HCT116 (cell line): ENCODE results near the gene REEP5. TPM values are rescaled to one million over a fixed set of nuclear protein-coding genes. Genes with fewer than 3 reads are reported as not detected.
A peak's percentile ranks its signal among the peaks of the same experiment; 100 is the strongest.
"Not testable (repeated sequence)": the region's sequence is repeated elsewhere in the genome, so short reads cannot be mapped to it uniquely, and the experiment has no call there.

Source experiments
- ATAC-seq: fragments of 200-7000 bp; cut with Tn5 transposase; 2 replicates; pipeline ENCODE4 v1.9.1; 2020; ENCODE audit warnings: mild to moderate bottlenecking, moderate library complexity
- BruUV-seq: library from RNA; stranded (reverse); fragments of 400-500 nt; replicated peaks from 2 replicates; lab custom pipeline; 2021; lab: Mats Ljungman, UMichigan
- CTCF ChIA-PET: fragments of 300-600 bp; sonication (Branson Sonifier 250); formaldehyde crosslinking; loops from one replicate; lab custom pipeline; 2021; ENCODE audit warnings: antibody characterized with exemption; lab: Charles Lee
- POLR2A ChIA-PET: fragments of 300-600, 350-600 bp; sonication (Branson Sonifier 250); formaldehyde crosslinking; loops from one replicate; lab custom pipeline; 2021; ENCODE audit warnings: antibody characterized with exemption; lab: Charles Lee
- RAD21 ChIA-PET, 2 experiments: fragments of 300-600 bp; sonication (Branson Sonifier 250); formaldehyde crosslinking; loops; one replicate each; lab custom pipeline; 2023; ENCODE audit warnings: low total read pairs in 2 of 2; ENCODE audit not compliant: uncharacterized antibody in 2 of 2, unreplicated experiment in 2 of 2, low non-redundant PET in 1 of 2; lab: Charles Lee
- DNase-seq: peaks from one replicate; pipeline ENCODE4 v3.0.0-alpha.2; 2010; ENCODE audit warnings: low read depth, low spot score
- H2AFZ ChIP-seq: fragments of 200-600 bp; shearing (Covaris generic), sonication (generic); 2 replicates; pipeline ENCODE4 v1.6.1; 2017; ENCODE audit warnings: low read depth, mixed run types, mixed read lengths, antibody characterized with exemption, low read length; ENCODE audit not compliant: poor library complexity, severe bottlenecking
- H3K27ac ChIP-seq: 2 replicates; pipeline ENCODE4 v1.5.1; 2012; ENCODE audit warnings: low read depth, low read length
- H3K27me3 ChIP-seq: fragments of 200-600 bp; sonication (generic); 2 replicates; pipeline ENCODE4 v1.6.1; 2016; ENCODE audit warnings: mixed run types, low read length, mixed read lengths; ENCODE audit not compliant: insufficient read depth
- H3K36me3 ChIP-seq, 2 experiments: fragments of 200-500 bp in 1 of 2; fragments of 200-600 bp in 1 of 2; sonication (Bioruptor generic) in 1 of 2; sonication (generic) in 1 of 2; 2 replicates each; pipeline versions ENCODE4 v1.5.1 to v1.6.1; 2014 to 2016; ENCODE audit warnings: low read length in 2 of 2, inconsistent platforms in 1 of 2, mixed read lengths in 1 of 2, mixed run types in 1 of 2; ENCODE audit not compliant: insufficient read depth in 2 of 2, control insufficient read depth in 1 of 2
- H3K4me1 ChIP-seq, 2 experiments: fragments of 200-600 bp in 1 of 2; sonication (generic) in 1 of 2; 2 replicates each; pipeline versions ENCODE4 v1.5.1 to v1.6.1; 2012 to 2017; ENCODE audit warnings: low read length in 2 of 2, inconsistent platforms in 1 of 2, mild to moderate bottlenecking in 1 of 2, mixed read lengths in 1 of 2, mixed run types in 1 of 2, moderate library complexity in 1 of 2; ENCODE audit not compliant: insufficient read depth in 2 of 2, control insufficient read depth in 1 of 2
- H3K4me2 ChIP-seq: fragments of 200-600 bp; sonication (generic); 2 replicates; pipeline ENCODE4 v1.6.1; 2017; ENCODE audit warnings: mixed run types, low read length, mixed read lengths
- H3K4me3 ChIP-seq, 2 experiments: fragments of 200-600 bp in 1 of 2; sonication (generic) in 1 of 2; replicated peaks in 1 of 2; 2 replicates each; pipeline ENCODE4 v1.5.1; 2011 to 2016; ENCODE audit warnings: low read length in 2 of 2, control low read depth in 1 of 2, low read depth in 1 of 2, mild to moderate bottlenecking in 1 of 2, mixed read lengths in 1 of 2, mixed run types in 1 of 2
- H3K79me2 ChIP-seq: fragments of 200-600 bp; sonication (generic); 2 replicates; pipeline ENCODE4 v1.6.1; 2017; ENCODE audit warnings: mild to moderate bottlenecking, mixed run types, low read length, moderate library complexity, mixed read lengths; ENCODE audit not compliant: insufficient read depth
- H3K9ac ChIP-seq: fragments of 200-600 bp; sonication (generic); 2 replicates; pipeline ENCODE4 v1.6.1; 2016; ENCODE audit warnings: low read length, mixed read lengths
- H3K9me2 ChIP-seq: fragments of 200-600 bp; sonication (generic), shearing (Covaris generic); 2 replicates; pipeline ENCODE4 v1.6.1; 2017; ENCODE audit warnings: mixed run types, mild to moderate bottlenecking, moderate library complexity; ENCODE audit not compliant: insufficient read depth
- H3K9me3 ChIP-seq, 2 experiments: fragments of 200-500 bp in 1 of 2; fragments of 200-600 bp in 1 of 2; sonication (Bioruptor generic) in 1 of 2; sonication (generic) in 1 of 2; 2 replicates each; pipeline ENCODE4 v1.6.1; 2014 to 2017; ENCODE audit warnings: low read length in 2 of 2, mixed read lengths in 2 of 2, inconsistent platforms in 1 of 2, low read depth in 1 of 2, mild to moderate bottlenecking in 1 of 2, mixed run types in 1 of 2, moderate library complexity in 1 of 2; ENCODE audit not compliant: control insufficient read depth in 1 of 2, insufficient read depth in 1 of 2
- H4K20me1 ChIP-seq: fragments of 200-600 bp; sonication (generic), shearing (Covaris generic); 2 replicates; pipeline ENCODE4 v1.6.1; 2017; ENCODE audit warnings: mixed run types, mild to moderate bottlenecking, moderate library complexity; ENCODE audit not compliant: insufficient read depth
- CEBPB ChIP-seq: IDR thresholded peaks from 2 replicates; pipeline ENCODE4 v1.6.1; 2012; ENCODE audit warnings: low read depth
- ELF1 ChIP-seq: IDR thresholded peaks from 2 replicates; pipeline ENCODE4 v1.6.1; 2012; ENCODE audit warnings: low read depth, borderline replicate concordance
- SP1 ChIP-seq: IDR thresholded peaks from 2 replicates; pipeline ENCODE4 v1.6.1; 2012; ENCODE audit warnings: low read depth
- YY1 ChIP-seq: IDR thresholded peaks from 2 replicates; pipeline ENCODE4 v1.6.1; 2011; ENCODE audit warnings: low read length, low read depth, moderate library complexity, mild to moderate bottlenecking; ENCODE audit not compliant: insufficient replicate concordance; ENCODE audit errors: extremely low read depth
- intact Hi-C: fragments of 100-400 bp; cut with micrococcal nuclease; formaldehyde crosslinking; loops from 2 replicates; pipeline ENCODE4 v1.10.0; 2022
- total RNA-seq: library from RNA; stranded (reverse); gene quantifications from one replicate; pipeline ENCODE4 v1.2.1, GENCODE V29; 2021; ENCODE audit not compliant: unreplicated experiment
- TF ChIP-seq, protein P1 (sequence below): IDR thresholded peaks from 2 replicates; pipeline ENCODE4 v1.6.1; 2012
- TF ChIP-seq, protein P2 (sequence below): IDR thresholded peaks from 2 replicates; pipeline ENCODE4 v1.6.1; 2012

REEP5 gene
- total RNA-seq, 1 experiment from 2014 or later = 71.7 TPM

DNA sequence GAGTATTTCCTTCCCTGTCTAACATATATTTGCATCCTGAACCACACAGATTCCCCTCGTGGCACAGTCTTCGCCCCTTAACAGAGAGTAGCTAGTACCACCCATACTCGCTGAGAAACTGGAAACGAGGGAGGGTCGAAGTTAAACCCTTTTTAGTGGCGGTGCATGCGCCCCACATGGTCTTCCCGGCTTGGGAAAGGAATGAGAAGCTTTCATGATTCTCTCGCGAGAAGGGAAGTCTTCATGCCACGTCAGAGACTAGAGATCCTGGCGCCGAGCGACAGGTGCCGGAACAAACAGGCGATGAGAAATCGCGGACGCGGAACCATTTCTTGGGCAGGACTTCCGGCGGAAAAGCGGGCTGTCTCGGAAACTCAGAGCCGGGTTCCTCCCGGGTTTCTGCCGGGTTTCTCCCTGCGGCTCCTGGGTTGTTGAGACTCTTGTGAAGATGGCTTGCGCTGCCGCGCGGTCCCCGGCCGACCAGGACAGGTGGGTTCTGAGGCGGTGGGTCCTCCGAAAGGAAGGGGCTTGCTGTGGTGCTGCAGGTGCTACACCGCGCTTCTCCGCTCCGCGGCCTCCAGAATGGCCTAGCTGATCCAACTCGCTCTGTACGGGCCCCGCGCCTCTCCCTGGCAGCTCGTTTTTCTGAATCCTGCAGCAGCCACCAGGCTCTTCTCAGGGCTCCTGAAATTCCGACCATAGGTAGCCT, 60.9 kb downstream of the REEP5 start, which contains the start of gene SRP19 (continued):
- TF ChIP-seq YY1 (peak; percentile 72), SP1 (peak; percentile 78)

DNA sequence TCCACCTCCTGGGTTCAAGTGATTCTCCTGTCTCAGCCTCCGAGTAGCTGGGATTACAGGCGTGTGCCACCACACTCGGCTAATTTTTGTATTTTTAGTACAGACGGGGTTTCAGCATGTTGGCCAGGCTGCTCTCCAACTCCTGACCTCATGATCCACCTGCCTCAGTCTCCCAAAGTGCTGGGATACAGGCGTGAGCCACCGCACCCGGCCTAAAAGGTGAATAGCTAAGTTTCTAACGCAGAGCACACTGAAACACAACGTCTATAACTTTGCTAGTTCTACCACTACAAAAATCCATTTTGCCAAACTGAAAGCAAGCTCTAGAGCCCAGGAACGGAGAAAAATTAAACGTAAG, 61.5 kb downstream of the REEP5 start:
- H2AFZ ChIP-seq = peak overlapping the region; percentile 69
- ChIA-PET POLR2A (interaction anchor here (1.0 to 1.6 kb wide), 6 partner anchors 9 to 116 kb away, joined by 3 to 5 read pairs (median 4); partner anchors contain the start of gene DCP2), CTCF (interaction anchor here (1.3 kb wide), 1 partner anchor 12 kb away, joined by 8 read pairs; no protein-coding TSS in a partner anchor)
- TSS peak; percentile 97 for BruUV-seq
- peaks cover 8 to 22% of the 10 kb centered on the region in 2 experiments for H3K4me1 ChIP-seq
- intact Hi-C loops, H3K27me3 ChIP-seq, RAD21 ChIA-PET, ATAC-seq, H4K20me1 ChIP-seq, H3K9me2 ChIP-seq, DNase-seq, H3K9me3 ChIP-seq: not testable (repeated sequence)
- peak overlapping the region; percentile 80 to 99 for H3K4me3 ChIP-seq
- H3K27ac ChIP-seq = peak overlapping the region; percentile 52
- H3K36me3 ChIP-seq = peaks cover 15 to 27% of the 10 kb centered on the region in 2 experiments
- H3K9ac ChIP-seq = peak overlapping the region; percentile 82
- H3K79me2 ChIP-seq = peaks cover 43% of the 10 kb centered on the region
- peak overlapping the region; percentile 85 for H3K4me2 ChIP-seq

DNA sequence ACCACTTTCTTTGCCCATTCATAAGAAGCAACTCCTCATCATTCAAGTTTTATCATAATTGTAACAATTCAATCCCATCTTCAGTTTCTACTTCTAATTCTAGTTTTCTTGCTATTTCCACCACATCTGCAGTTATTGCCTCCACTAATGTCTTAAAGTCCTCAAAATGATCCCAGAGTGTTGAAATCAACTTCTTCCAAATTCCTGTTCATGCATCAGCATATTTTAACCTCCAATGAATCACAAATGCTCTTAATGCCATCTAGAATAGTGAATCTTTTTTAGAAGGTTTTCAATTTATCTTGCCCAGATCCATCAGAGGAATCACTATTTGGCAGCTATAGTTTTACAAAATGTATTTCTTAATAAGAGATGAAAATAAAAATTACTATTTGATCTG, 64.2 kb downstream of the REEP5 start:
- Histone ChIP-seq H3K27ac (no peak overlapping the region), H4K20me1 (no peaks in the 10 kb centered on the region), H3K9me3 (no peaks in the 10 kb centered on the region), H3K4me2 (no peak overlapping the region), H3K9me2 (no peaks in the 10 kb centered on the region), H3K4me1 (peaks cover 8 to 17% of the 10 kb centered on the region in 2 experiments), H3K9ac (no peak overlapping the region), H3K36me3 (peaks cover 0 to 4% of the 10 kb centered on the region in 2 experiments; a peak in 1 of 4 replicates), H3K4me3 (no peak overlapping the region), H2AFZ (no peak overlapping the region), H3K79me2 (peaks cover 18% of the 10 kb centered on the region), H3K27me3 (no peaks in the 10 kb centered on the region)
- intact Hi-C loops = no loop called here
- BruUV-seq = no TSS peak
- RAD21 ChIA-PET = no interaction called here
- CTCF ChIA-PET = no interaction called here
- TF ChIP-seq YY1 = no peak
- TF ChIP-seq CEBPB = no peak
- TF ChIP-seq, protein P1, sequence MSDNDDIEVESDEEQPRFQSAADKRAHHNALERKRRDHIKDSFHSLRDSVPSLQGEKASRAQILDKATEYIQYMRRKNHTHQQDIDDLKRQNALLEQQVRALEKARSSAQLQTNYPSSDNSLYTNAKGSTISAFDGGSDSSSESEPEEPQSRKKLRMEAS = no peak
- TF ChIP-seq, protein P2, sequence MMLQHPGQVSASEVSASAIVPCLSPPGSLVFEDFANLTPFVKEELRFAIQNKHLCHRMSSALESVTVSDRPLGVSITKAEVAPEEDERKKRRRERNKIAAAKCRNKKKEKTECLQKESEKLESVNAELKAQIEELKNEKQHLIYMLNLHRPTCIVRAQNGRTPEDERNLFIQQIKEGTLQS = no peak
- TF ChIP-seq ELF1 = no peak
- POLR2A ChIA-PET = no interaction called here
- ATAC-seq = no peak
- no peak for DNase-seq
